Tibial artery (tissue), 4 donors: ENCODE data around the gene PLEKHO2.

Experiments used
- DNase-seq, 2 donors: peaks; one replicate each; pipeline ENCODE4 v3.0.0-alpha.2; 2019
- H3K27ac ChIP-seq, 2 donors: fragments of 200-600 bp; sonication (generic) in 1 of 2; 1 replicate in 1 of 2; 2 replicates in 1 of 2; pipeline ENCODE4 v1.5.1; 2018 to 2019; ENCODE audit warnings: mild to moderate bottlenecking in 1 of 2
- H3K27me3 ChIP-seq, 2 donors: fragments of 200-600 bp; sonication (generic) in 1 of 2; one replicate each; pipeline versions ENCODE4 v1.5.1 to v1.6.0; 2016 to 2019
- H3K36me3 ChIP-seq, 3 donors: fragments of 200-600 bp; sonication (generic) in 2 of 3; one replicate each; pipeline ENCODE4 v1.5.1; 2016 to 2019; ENCODE audit warnings: mild to moderate bottlenecking in 2 of 3
- H3K4me1 ChIP-seq, 4 donors: fragments of 200-600 bp; sonication (generic) in 2 of 4; 1 replicate in 3 of 4; 2 replicates in 1 of 4; pipeline ENCODE4 v1.5.1; 2016 to 2019
- H3K4me3 ChIP-seq, 2 donors: fragments of 200-600 bp; sonication (generic) in 1 of 2; 1 replicate in 1 of 2; 2 replicates in 1 of 2; pipeline ENCODE4 v1.5.1; 2018 to 2019; ENCODE audit warnings: mild to moderate bottlenecking in 2 of 2
- H3K9me3 ChIP-seq, 3 donors: fragments of 200-600 bp; sonication (generic) in 1 of 3; one replicate each; pipeline ENCODE4 v1.5.1; 2016 to 2019
- intact Hi-C: fragments of 100-400 bp; cut with DNase I; formaldehyde crosslinking; loops from one replicate; pipeline ENCODE4 v1.15.0; 2023; ENCODE audit warnings: low total_unique reads
- TF ChIP-seq, protein P1 (sequence below), 2 experiments: fragments of 200-600 bp in 1 of 2; fragments of 450-650 bp in 1 of 2; IDR thresholded peaks; one replicate each; pipeline ENCODE4 v1.5.1; 2017 to 2019; ENCODE audit warnings: antibody characterized with exemption in 2 of 2, mild to moderate bottlenecking in 1 of 2, moderate library complexity in 1 of 2

PLEKHO2 gene

DNA sequence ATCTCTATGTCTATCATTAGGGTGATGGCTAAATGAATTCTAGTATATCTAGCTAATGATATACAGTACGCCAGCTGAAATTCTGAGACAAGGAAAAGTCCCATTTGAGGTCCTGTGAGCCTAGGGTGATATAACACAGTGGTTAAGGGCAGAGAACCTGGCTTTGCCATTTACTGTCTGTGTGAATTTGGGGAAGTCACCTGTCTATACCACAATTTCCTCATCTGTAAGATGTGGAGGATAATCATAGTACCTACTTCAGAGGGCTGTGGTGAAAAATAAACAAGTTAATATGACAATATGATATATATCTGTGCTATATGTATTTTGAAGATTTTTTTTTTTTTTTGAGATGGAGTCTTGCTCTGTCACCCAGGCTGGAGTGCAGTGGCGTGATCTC lies 60.2 kb downstream of the PLEKHO2 start:
- intact Hi-C loops: loop anchor here (10.0 kb wide), 1 partner anchor 207 kb away; no protein-coding TSS in a partner anchor

DNA sequence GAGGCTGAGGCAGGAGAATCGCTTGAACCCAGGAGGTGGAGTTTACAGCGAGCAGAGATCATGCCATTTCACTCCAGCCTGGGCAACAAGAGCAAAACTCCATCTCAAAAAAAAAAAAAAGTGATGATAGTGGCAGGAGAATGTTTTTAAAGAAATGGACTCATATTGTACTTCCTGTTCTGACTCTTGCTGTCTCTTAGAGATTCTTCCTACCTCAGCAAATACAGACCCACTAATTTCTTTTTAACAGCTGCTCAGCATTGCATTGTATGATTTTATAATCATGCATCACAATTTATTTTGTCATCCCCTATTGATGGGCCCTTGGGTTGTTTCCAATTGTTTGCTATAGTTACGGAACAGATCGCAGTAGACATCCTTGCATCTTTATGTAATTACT lies 61.1 kb downstream of the PLEKHO2 start:
- intact Hi-C loops: loop anchor here (10.0 kb wide), 1 partner anchor 208 kb away; no protein-coding TSS in a partner anchor
- no peaks in the 10 kb centered on the region for H3K36me3 ChIP-seq
- peaks cover 0 to 16% (median 4%) of the 10 kb centered on the region in 4 donors for H3K4me1 ChIP-seq
- no peak overlapping the region for H3K4me3 ChIP-seq
- DNase-seq: no peak
- TF ChIP-seq, protein P1, sequence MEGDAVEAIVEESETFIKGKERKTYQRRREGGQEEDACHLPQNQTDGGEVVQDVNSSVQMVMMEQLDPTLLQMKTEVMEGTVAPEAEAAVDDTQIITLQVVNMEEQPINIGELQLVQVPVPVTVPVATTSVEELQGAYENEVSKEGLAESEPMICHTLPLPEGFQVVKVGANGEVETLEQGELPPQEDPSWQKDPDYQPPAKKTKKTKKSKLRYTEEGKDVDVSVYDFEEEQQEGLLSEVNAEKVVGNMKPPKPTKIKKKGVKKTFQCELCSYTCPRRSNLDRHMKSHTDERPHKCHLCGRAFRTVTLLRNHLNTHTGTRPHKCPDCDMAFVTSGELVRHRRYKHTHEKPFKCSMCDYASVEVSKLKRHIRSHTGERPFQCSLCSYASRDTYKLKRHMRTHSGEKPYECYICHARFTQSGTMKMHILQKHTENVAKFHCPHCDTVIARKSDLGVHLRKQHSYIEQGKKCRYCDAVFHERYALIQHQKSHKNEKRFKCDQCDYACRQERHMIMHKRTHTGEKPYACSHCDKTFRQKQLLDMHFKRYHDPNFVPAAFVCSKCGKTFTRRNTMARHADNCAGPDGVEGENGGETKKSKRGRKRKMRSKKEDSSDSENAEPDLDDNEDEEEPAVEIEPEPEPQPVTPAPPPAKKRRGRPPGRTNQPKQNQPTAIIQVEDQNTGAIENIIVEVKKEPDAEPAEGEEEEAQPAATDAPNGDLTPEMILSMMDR (IDR thresholded peaks at IDR 0.05): no peak
- H3K9me3 ChIP-seq: peaks cover 0 to 8% (median 7%) of the 10 kb centered on the region in 3 donors
- no peaks in the 10 kb centered on the region for H3K27me3 ChIP-seq
- no peak overlapping the region for H3K27ac ChIP-seq

More for the DNA sequence above, 60.2 kb downstream of the PLEKHO2 start:
- Histone ChIP-seq H3K27ac (no peak overlapping the region), H3K27me3 (no peaks in the 10 kb centered on the region), H3K4me1 (peaks cover 0 to 25% (median 14%) of the 10 kb centered on the region in 4 donors), H3K9me3 (peaks cover 0 to 8% (median 7%) of the 10 kb centered on the region in 3 donors), H3K4me3 (no peak overlapping the region), H3K36me3 (no peaks in the 10 kb centered on the region)
- TF ChIP-seq, protein P1 (IDR thresholded peaks at IDR 0.05): no peak
- DNase-seq: no peak

DNA sequence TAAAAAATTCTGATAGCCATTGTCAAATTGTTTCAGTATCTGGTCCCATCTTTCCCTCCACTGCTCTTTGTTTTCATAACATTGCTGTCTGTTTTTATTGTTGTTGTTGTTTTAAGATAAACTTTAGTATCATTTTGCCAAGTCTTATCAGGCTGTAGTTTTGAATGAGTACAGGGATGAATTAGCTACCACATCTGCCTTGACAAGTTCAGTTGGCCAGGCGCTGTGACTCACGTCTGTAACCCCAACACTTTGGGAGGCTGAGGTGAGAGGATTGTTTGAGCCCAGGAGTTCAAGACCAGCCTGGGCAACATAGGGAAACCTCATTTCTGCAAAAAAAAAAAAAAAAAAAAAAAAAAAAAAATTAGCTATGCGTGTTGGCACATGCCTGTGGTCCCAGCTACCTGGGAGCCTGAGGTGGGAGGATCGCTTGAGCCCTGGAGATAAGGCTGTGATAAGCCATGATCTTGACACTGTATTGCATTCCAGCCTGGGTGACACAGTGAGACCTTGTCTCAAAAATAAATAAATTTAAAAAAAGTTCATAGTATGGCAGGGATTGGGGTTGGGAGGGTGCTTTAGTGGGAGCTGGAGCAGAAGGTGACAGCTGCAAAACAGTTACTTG lies 61.7 kb downstream of the PLEKHO2 start:
- no peak for DNase-seq
- Histone ChIP-seq H3K4me3 (no peak overlapping the region), H3K9me3 (peaks cover 0 to 8% (median 7%) of the 10 kb centered on the region in 3 donors), H3K27ac (no peak overlapping the region), H3K4me1 (peaks cover 0 to 10% (median 3%) of the 10 kb centered on the region in 4 donors), H3K27me3 (no peaks in the 10 kb centered on the region), H3K36me3 (no peaks in the 10 kb centered on the region)
- TF ChIP-seq, protein P1 (IDR thresholded peaks at IDR 0.05): no peak
- intact Hi-C loops: loop anchor here (10.0 kb wide), 1 partner anchor 209 kb away; no protein-coding TSS in a partner anchor

DNA sequence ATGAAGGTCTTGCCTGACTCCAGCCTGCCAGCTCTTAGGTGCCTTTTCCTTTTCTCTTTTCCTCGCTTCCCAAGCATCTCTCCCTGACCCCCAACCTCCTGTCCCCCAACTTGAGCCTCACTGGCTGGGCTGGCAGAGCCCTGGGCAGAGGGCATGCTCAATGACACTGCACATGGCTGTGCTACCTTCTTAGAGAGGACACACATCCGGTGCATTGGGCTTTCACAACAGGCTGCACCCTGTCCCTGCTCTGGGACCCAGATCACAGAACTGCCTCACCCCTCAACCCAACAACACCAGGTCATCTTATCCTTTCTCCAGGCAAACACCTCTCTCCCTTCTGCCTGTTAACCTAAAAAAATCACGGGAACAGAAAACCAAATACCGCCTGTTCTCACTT lies 62.5 kb downstream of the PLEKHO2 start:
- Histone ChIP-seq H3K4me3 (no peak overlapping the region), H3K27ac (no peak overlapping the region), H3K36me3 (no peaks in the 10 kb centered on the region), H3K9me3 (peaks cover 0 to 8% (median 7%) of the 10 kb centered on the region in 3 donors), H3K4me1 (peaks cover 0 to 9% (median 3%) of the 10 kb centered on the region in 4 donors), H3K27me3 (no peaks in the 10 kb centered on the region)
- no peak for DNase-seq
- TF ChIP-seq, protein P1 (IDR thresholded peaks at IDR 0.05): no peak
- intact Hi-C loops: loop anchor here (10.0 kb wide), 1 partner anchor 209 kb away; no protein-coding TSS in a partner anchor

DNA sequence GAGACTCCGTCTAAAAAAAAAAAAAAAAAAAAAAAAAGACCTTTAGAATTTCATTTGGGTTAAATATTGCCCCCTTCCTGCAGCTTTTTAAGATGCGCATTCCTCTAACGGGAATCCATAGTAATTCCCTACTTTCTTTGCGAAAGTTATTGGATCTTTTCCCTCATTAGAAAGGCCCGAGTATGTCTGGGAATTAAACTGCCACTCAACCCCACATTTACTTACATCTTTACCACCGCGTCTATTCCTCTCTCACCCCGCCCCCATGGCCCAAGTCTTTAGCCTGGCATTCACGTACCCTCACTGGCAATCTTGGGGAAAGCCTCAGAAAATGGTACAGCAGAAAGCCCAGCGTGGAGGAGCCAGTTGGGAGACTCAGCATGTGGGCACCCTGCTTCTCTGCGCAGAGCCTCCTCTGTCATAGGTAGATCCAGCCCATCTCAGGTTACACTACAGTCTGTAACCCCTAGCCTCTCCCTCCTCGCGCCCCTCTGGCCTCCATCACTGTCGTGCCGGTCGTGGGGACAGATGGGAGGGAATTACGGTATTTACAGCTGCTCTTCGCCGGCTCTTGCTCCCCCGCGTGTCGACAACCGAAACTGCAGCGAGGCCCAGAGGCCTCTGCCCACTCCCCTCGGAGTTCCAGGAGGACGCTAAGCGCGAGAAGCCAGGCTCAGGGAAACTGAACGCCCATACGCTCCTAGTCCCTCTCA lies 63.6 kb downstream of the PLEKHO2 start:
- peak overlapping the region; percentile 43 to 46 for H3K4me3 ChIP-seq
- H3K36me3 ChIP-seq: no peaks in the 10 kb centered on the region
- no peaks in the 10 kb centered on the region for H3K27me3 ChIP-seq
- DNase-seq: peak; percentile 74 to 87
- TF ChIP-seq, protein P1 (IDR thresholded peaks at IDR 0.05): peak; percentile 83 to 88
- H3K4me1 ChIP-seq: peaks cover 0 to 9% (median 3%) of the 10 kb centered on the region in 4 donors
- intact Hi-C loops: loop anchor here (10.0 kb wide), 1 partner anchor 210 kb away; no protein-coding TSS in a partner anchor
- H3K9me3 ChIP-seq: peaks cover 0 to 8% (median 7%) of the 10 kb centered on the region in 3 donors
- peak overlapping the region in 1 of 2 donors; percentile 58 for H3K27ac ChIP-seq
